Measurements from ENCODE around the gene AGER.

Gene AGER

GRCh38 chr6:32183483-32184083 lies 470 bp downstream of the AGER start:
- H3K36me3 ChIP-seq (ENCODE audit: control insufficient read depth, insufficient read depth, low read length) = peaks cover 55% of the 10 kb centered on the region
- H3K4me1 ChIP-seq (ENCODE audit: control insufficient read depth, insufficient read depth, low read length) = no peaks in the 10 kb centered on the region
- no peaks in the 10 kb centered on the region for H3K27me3 ChIP-seq (ENCODE audit: control insufficient read depth, insufficient read depth, low read length)
- no peak overlapping the region for H3K27ac ChIP-seq (ENCODE audit: low read depth, low read length)
- H3K4me3 ChIP-seq (ENCODE audit: low read depth, low read length) = no peak overlapping the region
- no peak overlapping the region for H3K9ac ChIP-seq (ENCODE audit: low read depth, low read length)
- no peaks in the 10 kb centered on the region for H3K9me3 ChIP-seq (ENCODE audit: control insufficient read depth, insufficient read depth, low read length)

- H3K27me3 ChIP-seq (ENCODE audit: control insufficient read depth, insufficient read depth, low read length) = no peaks in the 10 kb centered on the region
- no peaks in the 10 kb centered on the region for H3K9me3 ChIP-seq (ENCODE audit: control insufficient read depth, insufficient read depth, low read length)
- H3K4me1 ChIP-seq (ENCODE audit: control insufficient read depth, insufficient read depth, low read length) = no peaks in the 10 kb centered on the region
- no peak overlapping the region for H3K4me3 ChIP-seq (ENCODE audit: low read depth, low read length)
- no peak overlapping the region for H3K27ac ChIP-seq (ENCODE audit: low read depth, low read length)
- no peak overlapping the region for H3K9ac ChIP-seq (ENCODE audit: low read depth, low read length)
- peaks cover 55% of the 10 kb centered on the region for H3K36me3 ChIP-seq (ENCODE audit: control insufficient read depth, insufficient read depth, low read length)
Measured at GRCh38 chr6:32183030-32183429, 1.0 kb downstream of the AGER start.

GRCh38 chr6:32182555-32182981 lies 1.5 kb downstream of the AGER start:
- Histone ChIP-seq H3K9me3 (ENCODE audit: control insufficient read depth, insufficient read depth, low read length) (no peaks in the 10 kb centered on the region), H3K36me3 (ENCODE audit: control insufficient read depth, insufficient read depth, low read length) (peaks cover 50% of the 10 kb centered on the region), H3K27ac (ENCODE audit: low read depth, low read length) (no peak overlapping the region), H3K4me3 (ENCODE audit: low read depth, low read length) (no peak overlapping the region), H3K4me1 (ENCODE audit: control insufficient read depth, insufficient read depth, low read length) (no peaks in the 10 kb centered on the region), H3K9ac (ENCODE audit: low read depth, low read length) (no peak overlapping the region), H3K27me3 (ENCODE audit: control insufficient read depth, insufficient read depth, low read length) (no peaks in the 10 kb centered on the region)

GRCh38 chr6:32181915-32182529 lies 2.0 kb downstream of the AGER start:
- Histone ChIP-seq H3K36me3 (ENCODE audit: control insufficient read depth, insufficient read depth, low read length) (peaks cover 45% of the 10 kb centered on the region), H3K9me3 (ENCODE audit: control insufficient read depth, insufficient read depth, low read length) (no peaks in the 10 kb centered on the region), H3K27me3 (ENCODE audit: control insufficient read depth, insufficient read depth, low read length) (no peaks in the 10 kb centered on the region), H3K9ac (ENCODE audit: low read depth, low read length) (no peak overlapping the region), H3K4me1 (ENCODE audit: control insufficient read depth, insufficient read depth, low read length) (no peaks in the 10 kb centered on the region), H3K27ac (ENCODE audit: low read depth, low read length) (no peak overlapping the region), H3K4me3 (ENCODE audit: low read depth, low read length) (no peak overlapping the region)

- Histone ChIP-seq H3K36me3 (ENCODE audit: control insufficient read depth, insufficient read depth, low read length) (peaks cover 37% of the 10 kb centered on the region), H3K9ac (ENCODE audit: low read depth, low read length) (no peak overlapping the region)
Measured at GRCh38 chr6:32181148-32181702, 2.8 kb downstream of the AGER start.

GRCh38 chr6:32179766-32180405 lies 4.2 kb downstream of the AGER start:
- H3K27me3 ChIP-seq (ENCODE audit: control insufficient read depth, insufficient read depth, low read length) = no peaks in the 10 kb centered on the region
- H3K4me3 ChIP-seq (ENCODE audit: low read depth, low read length) = no peak overlapping the region
- peaks cover 13% of the 10 kb centered on the region for H3K4me1 ChIP-seq (ENCODE audit: control insufficient read depth, insufficient read depth, low read length)
- H3K9me3 ChIP-seq (ENCODE audit: control insufficient read depth, insufficient read depth, low read length) = no peaks in the 10 kb centered on the region
- H3K9ac ChIP-seq (ENCODE audit: low read depth, low read length) = no peak overlapping the region
- H3K36me3 ChIP-seq (ENCODE audit: control insufficient read depth, insufficient read depth, low read length) = peaks cover 36% of the 10 kb centered on the region
- H3K27ac ChIP-seq (ENCODE audit: low read depth, low read length) = no peak overlapping the region

More at GRCh38 chr6:32181148-32181702, 2.8 kb downstream of the AGER start:
- H3K27ac ChIP-seq (ENCODE audit: low read depth, low read length) = no peak overlapping the region
- no peaks in the 10 kb centered on the region for H3K27me3 ChIP-seq (ENCODE audit: control insufficient read depth, insufficient read depth, low read length)
- H3K4me1 ChIP-seq (ENCODE audit: control insufficient read depth, insufficient read depth, low read length) = peaks cover 7% of the 10 kb centered on the region; the same call in 1 of the 2 replicates
- no peak overlapping the region for H3K4me3 ChIP-seq (ENCODE audit: low read depth, low read length)
- no peaks in the 10 kb centered on the region for H3K9me3 ChIP-seq (ENCODE audit: control insufficient read depth, insufficient read depth, low read length)

GRCh38 chr6:32178547-32179440 lies 5.3 kb downstream of the AGER start:
- Histone ChIP-seq H3K27ac (ENCODE audit: low read depth, low read length) (peak overlapping the region; percentile 99), H3K9ac (ENCODE audit: low read depth, low read length) (peak overlapping the region; percentile 67), H3K36me3 (ENCODE audit: control insufficient read depth, insufficient read depth, low read length) (peaks cover 43% of the 10 kb centered on the region), H3K27me3 (ENCODE audit: control insufficient read depth, insufficient read depth, low read length) (no peaks in the 10 kb centered on the region), H3K9me3 (ENCODE audit: control insufficient read depth, insufficient read depth, low read length) (no peaks in the 10 kb centered on the region), H3K4me1 (ENCODE audit: control insufficient read depth, insufficient read depth, low read length) (peaks cover 18% of the 10 kb centered on the region), H3K4me3 (ENCODE audit: low read depth, low read length) (peak overlapping the region; percentile 90)

- peaks cover 36% of the 10 kb centered on the region for H3K36me3 ChIP-seq (ENCODE audit: control insufficient read depth, insufficient read depth, low read length)
- H3K27ac ChIP-seq (ENCODE audit: low read depth, low read length) = peak within 1 kb of the TSS; percentile 99
- H3K27me3 ChIP-seq (ENCODE audit: control insufficient read depth, insufficient read depth, low read length) = no peaks in the 10 kb centered on the region
- peak within 1 kb of the TSS; percentile 90 for H3K4me3 ChIP-seq (ENCODE audit: low read depth, low read length)
- no peaks in the 10 kb centered on the region for H3K9me3 ChIP-seq (ENCODE audit: control insufficient read depth, insufficient read depth, low read length)
- peaks cover 23% of the 10 kb centered on the region for H3K4me1 ChIP-seq (ENCODE audit: control insufficient read depth, insufficient read depth, low read length)
- peak within 1 kb of the TSS; percentile 77 for H3K9ac ChIP-seq (ENCODE audit: low read depth, low read length)
Measured at GRCh38 chr6:32177788-32178546, 6.1 kb downstream of the AGER start, which contains the start of gene RNF5. Gene RNF5, plus strand, starts transcription at chr6:32178405. Its CDS starts 107 bp downstream, at chr6:32178512.

- Histone ChIP-seq H3K4me3 (ENCODE audit: low read depth, low read length) (peak overlapping the region; percentile 90), H3K36me3 (ENCODE audit: control insufficient read depth, insufficient read depth, low read length) (peaks cover 33% of the 10 kb centered on the region), H3K27me3 (ENCODE audit: control insufficient read depth, insufficient read depth, low read length) (no peaks in the 10 kb centered on the region), H3K27ac (ENCODE audit: low read depth, low read length) (peak overlapping the region; percentile 99), H3K9me3 (ENCODE audit: control insufficient read depth, insufficient read depth, low read length) (no peaks in the 10 kb centered on the region), H3K9ac (ENCODE audit: low read depth, low read length) (peak overlapping the region; percentile 77), H3K4me1 (ENCODE audit: control insufficient read depth, insufficient read depth, low read length) (peaks cover 23% of the 10 kb centered on the region)
Measured at GRCh38 chr6:32177183-32177787, 6.8 kb downstream of the AGER start.
